PFSK-1 (cell line): Measurements from ENCODE around the gene NYAP2.

Source experiments
- FOXP2 ChIP-seq: optimal IDR thresholded peaks from 2 replicates; pipeline ENCODE3; 2011; ENCODE audit warnings: borderline replicate concordance, control low read depth, inconsistent platforms; ENCODE audit not compliant: insufficient read depth; ENCODE audit errors: extremely low read length, extremely low read depth
- POLR2AphosphoS5 ChIP-seq: IDR thresholded peaks from 2 replicates; pipeline ENCODE4 v1.6.1; 2012; ENCODE audit warnings: low read depth, mild to moderate bottlenecking, control low read depth, low read length, moderate library complexity
- SIN3A ChIP-seq: IDR thresholded peaks from 2 replicates; pipeline ENCODE4 v1.6.1; 2012; ENCODE audit warnings: mild to moderate bottlenecking, low read length, moderate library complexity, borderline replicate concordance; ENCODE audit not compliant: insufficient read depth
- TAF1 ChIP-seq: IDR thresholded peaks from 2 replicates; pipeline ENCODE4 v1.6.1; 2012; ENCODE audit warnings: low read length, control low read depth, borderline replicate concordance; ENCODE audit not compliant: insufficient read depth
- TF ChIP-seq, protein P1 (sequence below), 2 experiments: IDR thresholded peaks; 2 replicates each; pipeline versions ENCODE4 v1.6.1 to v1.8.0; 2011 to 2012; ENCODE audit warnings: low read depth in 2 of 2, low read length in 2 of 2, control low read depth in 1 of 2, inconsistent platforms in 1 of 2, mild to moderate bottlenecking in 1 of 2, moderate library complexity in 1 of 2; ENCODE audit not compliant: insufficient read depth in 1 of 2

Gene NYAP2

DNA sequence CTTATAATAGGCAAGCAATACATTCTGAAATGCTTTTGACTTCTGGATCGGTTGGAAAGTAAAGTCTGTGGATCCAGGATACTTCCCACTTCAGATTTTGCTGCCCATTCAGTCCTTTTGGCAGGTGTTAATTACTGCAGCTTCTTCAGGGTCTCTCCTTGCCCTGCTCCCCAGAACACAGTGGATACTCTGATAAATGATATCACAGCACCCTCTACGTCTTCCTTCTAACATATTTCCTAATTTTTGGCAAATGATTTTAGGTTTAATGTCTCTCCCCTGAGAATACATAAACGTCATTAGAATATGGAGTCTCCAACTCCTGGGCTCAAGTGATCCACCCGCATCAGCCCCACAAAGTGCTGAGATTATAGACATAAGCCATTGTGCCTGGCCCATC is 249.8 kb downstream of the NYAP2 start:
- no peak for TF ChIP-seq TAF1
- TF ChIP-seq POLR2AphosphoS5, result no peak
- TF ChIP-seq FOXP2, result no peak
- TF ChIP-seq, protein P1, sequence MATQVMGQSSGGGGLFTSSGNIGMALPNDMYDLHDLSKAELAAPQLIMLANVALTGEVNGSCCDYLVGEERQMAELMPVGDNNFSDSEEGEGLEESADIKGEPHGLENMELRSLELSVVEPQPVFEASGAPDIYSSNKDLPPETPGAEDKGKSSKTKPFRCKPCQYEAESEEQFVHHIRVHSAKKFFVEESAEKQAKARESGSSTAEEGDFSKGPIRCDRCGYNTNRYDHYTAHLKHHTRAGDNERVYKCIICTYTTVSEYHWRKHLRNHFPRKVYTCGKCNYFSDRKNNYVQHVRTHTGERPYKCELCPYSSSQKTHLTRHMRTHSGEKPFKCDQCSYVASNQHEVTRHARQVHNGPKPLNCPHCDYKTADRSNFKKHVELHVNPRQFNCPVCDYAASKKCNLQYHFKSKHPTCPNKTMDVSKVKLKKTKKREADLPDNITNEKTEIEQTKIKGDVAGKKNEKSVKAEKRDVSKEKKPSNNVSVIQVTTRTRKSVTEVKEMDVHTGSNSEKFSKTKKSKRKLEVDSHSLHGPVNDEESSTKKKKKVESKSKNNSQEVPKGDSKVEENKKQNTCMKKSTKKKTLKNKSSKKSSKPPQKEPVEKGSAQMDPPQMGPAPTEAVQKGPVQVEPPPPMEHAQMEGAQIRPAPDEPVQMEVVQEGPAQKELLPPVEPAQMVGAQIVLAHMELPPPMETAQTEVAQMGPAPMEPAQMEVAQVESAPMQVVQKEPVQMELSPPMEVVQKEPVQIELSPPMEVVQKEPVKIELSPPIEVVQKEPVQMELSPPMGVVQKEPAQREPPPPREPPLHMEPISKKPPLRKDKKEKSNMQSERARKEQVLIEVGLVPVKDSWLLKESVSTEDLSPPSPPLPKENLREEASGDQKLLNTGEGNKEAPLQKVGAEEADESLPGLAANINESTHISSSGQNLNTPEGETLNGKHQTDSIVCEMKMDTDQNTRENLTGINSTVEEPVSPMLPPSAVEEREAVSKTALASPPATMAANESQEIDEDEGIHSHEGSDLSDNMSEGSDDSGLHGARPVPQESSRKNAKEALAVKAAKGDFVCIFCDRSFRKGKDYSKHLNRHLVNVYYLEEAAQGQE (IDR thresholded peaks at IDR 0.05; ENCODE audit: insufficient read depth in 1 of 2, low read depth in 2 of 2, low read length in 2 of 2), result no peak
- no peak for TF ChIP-seq SIN3A

DNA sequence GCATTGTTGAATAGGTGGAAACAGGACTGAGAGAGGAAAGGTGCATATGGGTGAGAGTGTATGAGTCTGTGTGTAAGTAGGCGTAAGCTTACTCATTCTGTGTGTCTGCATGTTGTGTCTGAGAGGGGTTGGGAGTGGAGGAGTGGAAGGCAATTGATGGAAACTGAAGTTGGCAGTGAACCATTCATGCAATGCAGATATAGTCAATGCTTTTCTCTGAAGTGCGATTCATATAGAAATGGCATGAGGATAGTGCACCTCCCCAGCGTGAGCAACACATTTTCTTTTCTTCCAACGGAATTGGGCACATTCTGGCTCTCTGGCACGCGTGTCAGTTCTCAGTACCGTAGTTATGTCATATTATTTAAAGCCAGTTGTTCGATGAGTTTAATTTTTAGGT is 250.5 kb downstream of the NYAP2 start:
- TF ChIP-seq, protein P1 (IDR thresholded peaks at IDR 0.05; ENCODE audit: insufficient read depth in 1 of 2, low read depth in 2 of 2, low read length in 2 of 2), result no peak
- TF ChIP-seq SIN3A (no peak), FOXP2 (no peak), POLR2AphosphoS5 (no peak), TAF1 (no peak)

DNA sequence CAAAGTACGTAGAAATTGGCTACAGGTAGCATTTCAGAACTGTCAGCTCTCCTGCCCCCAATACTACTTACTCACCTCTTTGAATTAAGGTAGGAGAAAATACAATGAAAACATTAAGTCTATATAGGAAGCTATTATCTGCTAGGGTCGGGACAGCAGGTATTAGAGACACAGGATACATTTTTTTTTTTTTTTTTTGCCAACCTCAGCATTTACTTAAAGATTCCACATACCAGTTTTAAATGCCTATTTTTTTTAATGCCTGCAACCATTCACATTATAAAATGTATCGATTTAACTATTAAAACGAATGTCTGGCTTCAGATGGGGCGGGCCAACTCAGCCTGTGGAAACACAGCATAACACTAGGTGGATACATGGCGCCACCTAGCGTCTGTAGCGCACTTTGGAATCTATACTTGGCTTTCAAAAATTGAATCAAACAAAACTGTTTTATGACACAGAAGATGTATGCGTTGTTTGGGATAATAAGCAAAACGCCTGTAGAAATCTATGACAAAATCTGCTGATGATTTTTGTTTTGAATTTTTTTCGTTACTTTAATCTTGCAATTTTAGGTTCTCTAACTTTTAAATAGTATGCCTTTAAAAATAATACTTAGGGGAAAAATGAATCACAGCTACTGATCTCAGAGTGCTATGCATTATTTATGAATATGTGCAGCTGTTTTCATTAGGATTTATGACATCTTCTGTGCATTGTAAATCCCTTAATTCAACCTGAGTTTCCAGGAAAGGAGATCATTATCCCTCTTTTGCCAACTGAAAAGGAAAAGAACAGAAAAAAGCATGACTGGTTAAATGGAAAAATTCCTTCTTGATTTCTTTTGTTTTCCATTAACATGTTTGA is 261.0 kb downstream of the NYAP2 start:
- TF ChIP-seq POLR2AphosphoS5, result no peak

DNA sequence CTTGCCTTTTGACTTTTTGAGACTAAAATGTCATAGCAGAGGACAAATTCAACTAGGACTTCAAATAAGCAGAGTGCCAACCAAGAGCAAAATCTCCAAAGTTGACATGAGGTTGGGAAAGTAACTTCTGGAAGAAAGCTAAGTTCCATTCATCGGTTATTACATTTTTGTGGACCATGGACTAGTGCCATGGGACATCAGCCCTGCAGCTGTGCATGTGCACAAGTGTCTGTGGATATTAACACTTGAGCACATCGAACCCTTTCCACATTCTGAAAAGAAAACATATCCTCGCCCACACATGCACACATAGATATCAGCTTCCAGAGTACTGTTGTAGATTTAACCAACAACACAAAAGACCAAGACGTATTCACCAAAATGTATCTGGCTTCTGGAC is 262.6 kb downstream of the NYAP2 start:
- TF ChIP-seq, protein P1 (IDR thresholded peaks at IDR 0.05; ENCODE audit: insufficient read depth in 1 of 2, low read depth in 2 of 2, low read length in 2 of 2), result no peak
- TF ChIP-seq POLR2AphosphoS5, result no peak
- no peak for TF ChIP-seq FOXP2
- TF ChIP-seq TAF1, result no peak
- TF ChIP-seq SIN3A, result no peak

DNA sequence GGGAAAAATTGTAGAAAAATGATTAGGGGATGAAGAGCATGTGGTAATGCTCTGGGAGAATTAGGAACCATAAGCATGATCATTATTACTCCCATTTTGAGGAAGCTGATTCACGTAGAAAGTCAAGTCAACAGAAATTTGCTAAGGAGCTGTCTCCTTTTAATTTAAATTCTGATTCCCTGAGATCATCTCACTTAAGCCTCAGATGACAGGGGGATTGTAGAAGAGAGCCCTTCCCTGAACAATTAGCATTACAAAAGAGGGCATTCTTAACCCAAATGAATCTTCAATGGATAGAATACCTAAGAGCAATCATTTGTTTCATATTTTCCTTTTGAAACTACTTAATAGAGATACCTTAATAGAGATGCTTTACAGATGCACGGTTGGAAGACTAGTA is 267.9 kb downstream of the NYAP2 start:
- no peak for TF ChIP-seq FOXP2
- TF ChIP-seq POLR2AphosphoS5, result no peak
- TF ChIP-seq SIN3A, result no peak
- TF ChIP-seq TAF1, result no peak
- TF ChIP-seq, protein P1 (IDR thresholded peaks at IDR 0.05; ENCODE audit: insufficient read depth in 1 of 2, low read depth in 2 of 2, low read length in 2 of 2), result no peak
